ENCODE measurements around the gene PTPRN2. TPM values are rescaled to one million over a fixed set of nuclear protein-coding genes. Genes with fewer than 3 reads are reported as not detected.

The PTPRN2 gene
- total RNA-seq, 1 donor from 2014 or later, result 2.4 TPM

DNA sequence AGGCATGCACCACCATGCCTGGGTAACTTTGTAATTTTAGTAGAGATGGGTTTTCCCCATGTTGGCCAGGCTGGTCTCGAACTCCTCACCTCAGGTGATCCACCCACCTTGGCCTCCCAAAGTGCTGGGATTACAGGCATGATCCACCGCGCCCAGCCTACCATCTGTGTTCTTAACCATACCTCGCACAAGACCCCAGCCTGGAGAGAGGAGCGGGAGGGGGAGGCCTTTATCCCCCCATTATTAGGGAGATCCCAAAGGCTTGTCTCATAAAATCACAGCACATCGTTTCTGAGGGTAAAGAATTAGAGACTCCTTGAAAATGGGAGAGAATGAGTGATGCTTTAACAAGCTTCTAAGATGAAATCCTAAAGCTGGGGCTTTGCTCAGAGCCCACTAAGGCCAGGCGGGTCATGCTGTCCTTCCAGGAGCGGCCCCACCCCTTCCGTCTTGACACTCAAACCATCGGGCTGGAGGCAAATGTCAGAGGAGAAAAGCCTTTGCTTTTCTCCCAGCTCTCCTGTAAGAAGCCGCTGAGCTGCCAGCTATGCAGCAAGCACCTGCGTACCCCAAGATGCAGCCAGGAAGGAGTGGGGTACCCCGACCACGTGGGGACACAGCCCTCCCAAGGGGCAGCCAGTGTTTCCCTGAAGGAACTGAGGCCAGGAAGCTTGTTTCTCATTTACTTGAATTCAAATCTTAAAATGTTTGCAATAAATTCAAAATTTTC is 339.7 kb downstream of the PTPRN2 start:
- no peak for TF ChIP-seq CTCF (IDR thresholded peaks at IDR 0.05; ENCODE audit: insufficient read depth, low read length, poor library complexity, severe bottlenecking)
- no peak overlapping the region for H3K4me3 ChIP-seq (ENCODE audit: low read depth, low read length)
- no peaks in the 10 kb centered on the region for H3K27me3 ChIP-seq (ENCODE audit: control insufficient read depth, insufficient read depth, low read length)
- no peak for DNase-seq (ENCODE audit: low read depth)
- no peaks in the 10 kb centered on the region for H3K36me3 ChIP-seq (ENCODE audit: control insufficient read depth, insufficient read depth, low read length)

GRCh38 chr7:158246960-158247673 is 340.5 kb downstream of the PTPRN2 start:
- Histone ChIP-seq H3K36me3 (ENCODE audit: control insufficient read depth, insufficient read depth, low read length) (no peaks in the 10 kb centered on the region), H3K27me3 (ENCODE audit: control insufficient read depth, insufficient read depth, low read length) (no peaks in the 10 kb centered on the region), H3K4me3 (ENCODE audit: low read depth, low read length) (no peak overlapping the region)
- TF ChIP-seq CTCF (IDR thresholded peaks at IDR 0.05; ENCODE audit: insufficient read depth, low read length, poor library complexity, severe bottlenecking), result no peak
- no peak for DNase-seq (ENCODE audit: low read depth)

DNA sequence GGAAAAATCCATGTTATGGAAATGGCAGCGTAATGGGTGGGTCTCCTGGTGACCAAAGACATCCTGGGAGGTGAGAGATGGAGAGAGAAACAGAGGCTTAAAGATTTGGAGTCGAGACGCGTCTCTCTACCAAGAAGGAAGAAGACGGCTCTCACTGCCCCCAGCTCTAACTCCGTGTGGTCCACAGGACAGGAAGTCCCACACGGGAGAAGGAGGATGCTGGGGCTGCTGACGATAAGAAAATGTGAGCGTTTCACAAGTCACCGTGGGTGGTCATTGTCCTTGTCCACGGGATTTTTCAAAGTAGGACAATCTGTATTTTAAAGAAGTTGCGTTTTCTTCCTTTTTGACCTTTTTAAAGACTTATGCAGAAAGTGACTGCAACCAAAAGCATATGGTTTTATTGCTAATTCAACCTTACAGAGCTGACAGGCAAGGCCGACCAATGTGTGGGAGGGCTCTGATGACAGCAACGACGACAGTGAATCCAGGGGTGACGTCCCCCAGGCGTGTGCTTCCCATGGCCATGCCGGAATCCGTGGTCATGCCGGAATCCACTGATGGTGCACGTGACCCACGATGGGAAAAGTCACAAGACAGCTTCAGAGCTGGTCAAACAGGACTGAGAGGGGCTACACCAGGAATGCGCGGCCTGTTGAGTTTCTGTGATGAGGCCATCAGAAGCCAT is 341.2 kb downstream of the PTPRN2 start:
- no peak for TF ChIP-seq CTCF (IDR thresholded peaks at IDR 0.05; ENCODE audit: insufficient read depth, low read length, poor library complexity, severe bottlenecking)

DNA sequence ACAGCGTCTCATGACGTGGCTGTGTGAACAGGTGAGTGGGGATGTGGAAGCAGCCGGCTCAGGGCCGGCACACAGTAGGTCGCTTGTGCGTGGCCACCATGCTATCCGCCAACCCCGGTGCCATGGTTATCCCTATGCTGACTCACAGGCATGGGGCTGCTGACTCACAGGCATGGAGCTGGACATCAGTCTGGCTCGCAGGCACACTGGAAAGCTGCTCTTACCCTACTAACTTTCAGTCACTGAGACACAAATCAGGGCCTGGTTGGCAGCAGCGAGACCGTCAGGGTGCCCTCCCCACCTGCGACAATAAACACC is 341.9 kb downstream of the PTPRN2 start:
- Histone ChIP-seq H3K27me3 (ENCODE audit: control insufficient read depth, insufficient read depth, low read length) (no peaks in the 10 kb centered on the region), H3K36me3 (ENCODE audit: control insufficient read depth, insufficient read depth, low read length) (no peaks in the 10 kb centered on the region), H3K4me3 (ENCODE audit: low read depth, low read length) (no peak overlapping the region)
- TF ChIP-seq CTCF (IDR thresholded peaks at IDR 0.05; ENCODE audit: insufficient read depth, low read length, poor library complexity, severe bottlenecking), result no peak
- DNase-seq (ENCODE audit: low read depth), result no peak

More for the DNA sequence above, 341.2 kb downstream of the PTPRN2 start:
- Histone ChIP-seq H3K4me3 (ENCODE audit: low read depth, low read length) (no peak overlapping the region), H3K36me3 (ENCODE audit: control insufficient read depth, insufficient read depth, low read length) (no peaks in the 10 kb centered on the region), H3K27me3 (ENCODE audit: control insufficient read depth, insufficient read depth, low read length) (no peaks in the 10 kb centered on the region)
- DNase-seq (ENCODE audit: low read depth), result no peak

DNA sequence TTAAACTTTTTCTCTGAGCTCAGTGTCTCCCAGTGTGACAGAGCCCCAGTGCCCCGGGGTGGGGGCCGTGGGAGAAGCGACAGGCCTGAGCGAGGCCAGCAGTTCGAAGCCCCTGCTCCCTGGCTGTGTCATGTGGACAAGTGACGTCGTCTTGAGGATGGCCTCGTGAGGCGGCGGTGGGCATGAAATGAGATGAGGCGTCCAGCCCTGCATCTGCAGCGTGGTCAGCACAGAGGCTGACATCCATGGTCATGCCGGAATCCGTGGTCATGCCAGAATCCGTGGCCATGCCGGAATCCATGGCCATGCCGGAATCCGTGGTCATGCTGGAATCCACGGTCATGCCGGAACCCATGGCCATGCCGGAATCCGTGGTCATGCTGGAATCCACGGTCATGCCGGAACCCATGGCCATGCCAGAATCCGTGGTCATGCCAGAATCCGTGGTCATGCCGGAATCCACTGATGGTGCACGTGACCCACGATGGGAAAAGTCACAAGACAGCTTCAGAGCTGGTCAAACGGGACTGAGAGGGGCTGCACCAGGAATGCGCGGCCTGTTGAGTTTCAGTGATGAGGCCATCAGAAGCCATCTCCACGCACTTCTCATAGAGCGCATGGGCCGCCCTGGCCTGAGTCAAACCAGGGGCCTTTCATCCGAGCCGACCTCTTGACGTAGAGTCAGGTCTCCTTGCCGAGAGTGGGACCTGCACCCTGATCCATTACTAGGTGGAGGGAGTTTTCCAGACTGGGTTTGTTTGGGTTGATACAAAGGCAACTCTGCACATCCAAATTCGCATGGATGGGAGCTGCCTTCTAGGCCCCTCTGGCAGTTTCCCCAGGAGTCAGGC is 342.5 kb downstream of the PTPRN2 start:
- Histone ChIP-seq H3K27me3 (ENCODE audit: control insufficient read depth, insufficient read depth, low read length) (no peaks in the 10 kb centered on the region), H3K36me3 (ENCODE audit: control insufficient read depth, insufficient read depth, low read length) (no peaks in the 10 kb centered on the region), H3K4me3 (ENCODE audit: low read depth, low read length) (no peak overlapping the region)
- DNase-seq (ENCODE audit: low read depth), result no peak
- no peak for TF ChIP-seq CTCF (IDR thresholded peaks at IDR 0.05; ENCODE audit: insufficient read depth, low read length, poor library complexity, severe bottlenecking)

Measured in kidney epithelial cell (primary cell).